Neural crest cell (in vitro differentiated cells): ENCODE results near the gene PYGL. TPM values are rescaled to one million over a fixed set of nuclear protein-coding genes. Genes with fewer than 3 reads are reported as not detected.

Experiments
- DNase-seq: peaks from one replicate; pipeline ENCODE4 v3.0.0; 2021; ENCODE audit warnings: low read depth, mixed read lengths, low spot score
- H3K27ac Mint-ChIP-seq: one replicate; pipeline ENCODE4 v1.8.0; 2021; ENCODE audit warnings: mild to moderate bottlenecking, mixed read lengths; ENCODE audit not compliant: unreplicated experiment
- H3K27me3 Mint-ChIP-seq: 2 replicates; pipeline ENCODE4 v1.8.0; 2021; ENCODE audit warnings: low read depth, mild to moderate bottlenecking, mixed read lengths
- H3K36me3 Mint-ChIP-seq: 2 replicates; pipeline ENCODE4 v1.8.0; 2021; ENCODE audit warnings: low read depth, mild to moderate bottlenecking, mixed read lengths
- H3K4me1 Mint-ChIP-seq: 2 replicates; pipeline ENCODE4 v1.8.0; 2021; ENCODE audit warnings: mixed read lengths
- H3K4me3 Mint-ChIP-seq: one replicate; pipeline ENCODE4 v1.8.0; 2021; ENCODE audit warnings: mild to moderate bottlenecking, mixed read lengths
- H3K9me3 Mint-ChIP-seq: 2 replicates; pipeline ENCODE4 v1.8.0; 2021; ENCODE audit warnings: mixed read lengths
- total RNA-seq: library from RNA; stranded (reverse); gene quantifications from 2 replicates; pipeline ENCODE4 v1.2.1, GENCODE V29; 2021
- TF ChIP-seq, protein P1 (sequence below): fragments of 200-600 bp; sonication (generic); conservative IDR thresholded peaks from 2 replicates; pipeline ENCODE4 v1.5.0; 2021; ENCODE audit warnings: antibody characterized with exemption, mild to moderate bottlenecking

PYGL gene
- total RNA-seq, 1 donor from 2014 or later: 45.3 TPM

DNA sequence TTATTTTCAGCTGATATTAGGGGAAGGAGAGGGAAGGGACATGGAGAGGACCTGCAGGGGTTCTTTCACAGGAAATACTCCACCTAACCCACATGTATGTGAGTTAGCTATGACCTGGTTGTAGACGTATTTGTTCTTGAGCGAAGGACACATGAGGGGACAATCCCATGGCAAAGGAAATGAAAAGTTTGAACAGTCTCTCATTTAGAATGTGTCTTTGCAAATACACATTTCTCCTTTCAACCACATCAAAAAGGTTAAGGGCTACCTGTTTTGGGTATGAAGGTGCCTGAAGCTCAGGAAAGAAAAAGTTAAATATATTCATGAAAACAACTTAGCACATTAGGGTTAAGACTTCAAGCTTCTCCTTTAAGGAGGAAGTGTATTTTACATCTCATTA, 7.4 kb downstream of the PYGL start:
- TF ChIP-seq, protein P1, sequence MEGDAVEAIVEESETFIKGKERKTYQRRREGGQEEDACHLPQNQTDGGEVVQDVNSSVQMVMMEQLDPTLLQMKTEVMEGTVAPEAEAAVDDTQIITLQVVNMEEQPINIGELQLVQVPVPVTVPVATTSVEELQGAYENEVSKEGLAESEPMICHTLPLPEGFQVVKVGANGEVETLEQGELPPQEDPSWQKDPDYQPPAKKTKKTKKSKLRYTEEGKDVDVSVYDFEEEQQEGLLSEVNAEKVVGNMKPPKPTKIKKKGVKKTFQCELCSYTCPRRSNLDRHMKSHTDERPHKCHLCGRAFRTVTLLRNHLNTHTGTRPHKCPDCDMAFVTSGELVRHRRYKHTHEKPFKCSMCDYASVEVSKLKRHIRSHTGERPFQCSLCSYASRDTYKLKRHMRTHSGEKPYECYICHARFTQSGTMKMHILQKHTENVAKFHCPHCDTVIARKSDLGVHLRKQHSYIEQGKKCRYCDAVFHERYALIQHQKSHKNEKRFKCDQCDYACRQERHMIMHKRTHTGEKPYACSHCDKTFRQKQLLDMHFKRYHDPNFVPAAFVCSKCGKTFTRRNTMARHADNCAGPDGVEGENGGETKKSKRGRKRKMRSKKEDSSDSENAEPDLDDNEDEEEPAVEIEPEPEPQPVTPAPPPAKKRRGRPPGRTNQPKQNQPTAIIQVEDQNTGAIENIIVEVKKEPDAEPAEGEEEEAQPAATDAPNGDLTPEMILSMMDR: no peak
- Mint-ChIP-seq H3K4me3 (no peak overlapping the region), H3K27me3 (no peaks in the 10 kb centered on the region), H3K27ac (no peak overlapping the region), H3K36me3 (no peaks in the 10 kb centered on the region), H3K9me3 (no peaks in the 10 kb centered on the region), H3K4me1 (no peaks in the 10 kb centered on the region)
- DNase-seq: no peak

DNA sequence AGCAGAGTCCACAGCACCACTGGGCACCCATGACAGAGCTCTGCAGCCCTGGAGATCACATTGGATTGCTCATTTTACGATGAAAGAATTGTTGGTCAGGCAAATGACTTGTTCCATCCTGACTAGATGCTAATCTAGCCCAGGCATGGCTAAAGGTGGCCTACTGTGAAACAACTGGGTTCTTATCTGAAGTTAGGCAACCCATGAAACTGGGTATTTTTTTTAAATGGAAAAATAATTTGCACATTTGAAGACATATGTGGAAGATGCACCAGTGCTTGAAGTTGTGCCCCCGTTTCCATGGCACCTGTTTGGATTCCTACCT, 8.3 kb downstream of the PYGL start:
- Mint-ChIP-seq H3K27me3 (no peaks in the 10 kb centered on the region), H3K36me3 (no peaks in the 10 kb centered on the region), H3K9me3 (no peaks in the 10 kb centered on the region), H3K27ac (no peak overlapping the region), H3K4me1 (no peaks in the 10 kb centered on the region), H3K4me3 (no peak overlapping the region)
- no peak for DNase-seq
- TF ChIP-seq, protein P1: no peak

DNA sequence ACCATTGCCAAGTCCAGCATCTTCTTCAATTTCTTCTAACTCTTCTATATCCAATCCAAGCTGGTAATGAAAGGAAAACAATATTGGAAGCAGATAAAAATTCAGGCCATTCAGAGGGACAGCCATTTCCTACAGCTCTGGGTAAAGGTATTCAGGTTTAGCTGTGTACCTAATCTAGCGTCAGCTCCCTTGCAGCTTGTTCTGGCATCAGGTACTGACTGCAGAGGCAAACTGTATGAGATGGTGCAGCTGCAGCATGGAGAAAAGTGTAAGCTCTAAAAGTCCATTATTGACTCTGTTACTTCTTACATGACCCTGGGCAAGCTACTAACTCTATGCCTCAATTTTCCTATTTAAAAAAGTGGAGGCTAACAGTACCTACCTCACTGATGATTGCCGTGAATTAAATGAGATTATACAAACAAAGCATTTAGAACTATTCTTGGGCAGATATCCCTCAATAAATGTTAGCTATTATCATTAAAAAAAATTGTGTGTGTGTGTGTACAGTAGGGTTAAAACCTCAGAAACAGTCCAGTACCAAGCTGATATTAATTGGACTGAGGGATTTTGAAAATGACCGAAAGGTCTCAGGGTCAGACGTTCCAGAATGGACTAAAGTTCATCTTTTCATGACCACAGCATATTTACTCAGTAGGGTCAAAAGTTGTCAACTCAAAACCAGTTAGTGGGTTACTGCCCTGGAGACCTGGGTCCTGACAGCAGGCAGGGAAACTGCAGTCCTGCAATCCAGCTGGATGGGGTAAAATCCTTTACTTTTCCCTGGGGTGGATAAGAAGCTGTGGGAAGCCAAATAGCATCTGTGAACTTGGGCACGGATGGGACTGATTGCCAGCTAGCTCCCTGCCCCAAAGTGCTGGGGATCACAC, 8.9 kb downstream of the PYGL start:
- Mint-ChIP-seq H3K27me3 (no peaks in the 10 kb centered on the region), H3K36me3 (no peaks in the 10 kb centered on the region), H3K27ac (no peak overlapping the region), H3K4me1 (no peaks in the 10 kb centered on the region), H3K9me3 (no peaks in the 10 kb centered on the region), H3K4me3 (no peak overlapping the region)
- no peak for DNase-seq
- TF ChIP-seq, protein P1: no peak

DNA sequence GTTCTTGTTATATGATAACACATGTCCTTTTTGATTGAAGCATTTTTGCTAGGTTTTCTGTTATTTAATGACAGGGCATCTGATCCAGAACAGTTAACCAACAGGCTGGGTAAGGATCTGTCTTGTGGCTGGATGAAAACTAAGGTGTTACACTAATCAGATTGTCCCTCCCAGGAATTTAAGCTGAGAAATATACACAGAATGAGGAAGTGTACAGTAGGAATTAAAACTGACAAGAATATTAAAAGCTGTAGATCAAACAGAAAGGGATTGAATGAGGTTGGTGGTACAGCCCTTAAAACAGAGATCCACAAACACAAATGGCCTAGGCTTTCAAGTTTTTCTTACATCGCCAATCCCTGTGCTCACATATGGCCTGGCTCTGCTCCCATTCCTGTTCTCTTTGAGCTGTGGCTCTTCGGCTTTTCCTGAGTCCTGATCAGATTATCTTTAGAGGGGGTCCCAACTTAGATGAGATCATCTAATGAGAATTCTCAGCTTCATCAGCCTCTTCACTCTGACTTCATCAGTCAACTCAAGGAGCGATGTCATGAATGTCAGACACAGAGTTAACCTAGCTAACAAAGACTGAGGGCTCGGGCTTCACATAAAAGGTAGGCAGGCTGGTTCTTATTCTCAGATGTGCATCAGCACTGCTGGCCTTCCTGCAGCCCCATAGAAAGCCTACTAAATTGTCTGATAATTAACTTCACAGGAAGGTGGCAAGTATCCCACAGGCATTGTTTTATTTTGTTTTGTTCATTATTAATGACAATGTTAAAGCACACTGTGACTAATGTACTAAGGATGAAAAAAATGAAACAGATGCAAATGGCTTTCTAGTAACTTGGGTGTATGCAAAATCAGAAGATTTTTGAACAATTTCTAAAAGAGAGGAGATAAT, 11.4 kb downstream of the PYGL start:
- H3K4me3 Mint-ChIP-seq: no peak overlapping the region
- H3K27me3 Mint-ChIP-seq: no peaks in the 10 kb centered on the region
- H3K27ac Mint-ChIP-seq: no peak overlapping the region
- peaks cover 2% of the 10 kb centered on the region for H3K36me3 Mint-ChIP-seq
- H3K9me3 Mint-ChIP-seq: no peaks in the 10 kb centered on the region
- DNase-seq: no peak
- TF ChIP-seq, protein P1: no peak
- no peaks in the 10 kb centered on the region for H3K4me1 Mint-ChIP-seq

DNA sequence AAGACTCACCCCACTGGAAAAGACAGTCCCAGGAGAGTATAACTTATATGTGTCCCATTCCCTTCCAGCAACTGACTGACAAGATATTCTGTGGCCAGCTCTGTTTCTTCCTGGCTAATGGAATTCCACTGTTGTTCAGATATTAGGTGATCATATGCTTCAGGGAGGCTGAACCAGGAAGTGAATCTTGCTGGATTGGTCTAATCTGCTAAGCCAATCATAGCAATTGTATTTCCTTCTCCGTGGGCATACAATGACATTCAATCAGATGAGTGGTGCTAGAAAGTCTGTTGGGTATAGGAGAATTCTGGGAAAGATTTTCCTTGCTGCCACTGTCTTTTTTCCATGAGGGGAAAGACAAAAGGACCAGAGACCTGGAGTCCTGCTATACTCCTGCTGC, 12.1 kb downstream of the PYGL start:
- no peak overlapping the region for H3K27ac Mint-ChIP-seq
- TF ChIP-seq, protein P1: no peak
- DNase-seq: no peak
- peaks cover 2% of the 10 kb centered on the region for H3K36me3 Mint-ChIP-seq
- no peaks in the 10 kb centered on the region for H3K4me1 Mint-ChIP-seq
- H3K9me3 Mint-ChIP-seq: no peaks in the 10 kb centered on the region
- H3K4me3 Mint-ChIP-seq: no peak overlapping the region
- no peaks in the 10 kb centered on the region for H3K27me3 Mint-ChIP-seq
